Mammary epithelial cell (primary cell): Measurements from ENCODE around the gene PLEKHG4.

Experiments used
- EZH2 ChIP-seq: IDR thresholded peaks from 2 replicates; pipeline ENCODE4 v1.6.1; 2012; ENCODE audit warnings: low read length, inconsistent platforms, borderline replicate concordance
- TF ChIP-seq, protein P1 (sequence below), 2 donors: IDR thresholded peaks in 1 of 2; conservative IDR thresholded peaks in 1 of 2; 2 replicates each; pipeline ENCODE4 v1.5.1; 2011 to 2012; ENCODE audit warnings: inconsistent platforms in 2 of 2, low read length in 2 of 2, mild to moderate bottlenecking in 2 of 2, control low read depth in 1 of 2, low read depth in 1 of 2; ENCODE audit not compliant: insufficient read depth in 1 of 2; ENCODE audit errors: extremely low read depth in 1 of 2

DNA sequence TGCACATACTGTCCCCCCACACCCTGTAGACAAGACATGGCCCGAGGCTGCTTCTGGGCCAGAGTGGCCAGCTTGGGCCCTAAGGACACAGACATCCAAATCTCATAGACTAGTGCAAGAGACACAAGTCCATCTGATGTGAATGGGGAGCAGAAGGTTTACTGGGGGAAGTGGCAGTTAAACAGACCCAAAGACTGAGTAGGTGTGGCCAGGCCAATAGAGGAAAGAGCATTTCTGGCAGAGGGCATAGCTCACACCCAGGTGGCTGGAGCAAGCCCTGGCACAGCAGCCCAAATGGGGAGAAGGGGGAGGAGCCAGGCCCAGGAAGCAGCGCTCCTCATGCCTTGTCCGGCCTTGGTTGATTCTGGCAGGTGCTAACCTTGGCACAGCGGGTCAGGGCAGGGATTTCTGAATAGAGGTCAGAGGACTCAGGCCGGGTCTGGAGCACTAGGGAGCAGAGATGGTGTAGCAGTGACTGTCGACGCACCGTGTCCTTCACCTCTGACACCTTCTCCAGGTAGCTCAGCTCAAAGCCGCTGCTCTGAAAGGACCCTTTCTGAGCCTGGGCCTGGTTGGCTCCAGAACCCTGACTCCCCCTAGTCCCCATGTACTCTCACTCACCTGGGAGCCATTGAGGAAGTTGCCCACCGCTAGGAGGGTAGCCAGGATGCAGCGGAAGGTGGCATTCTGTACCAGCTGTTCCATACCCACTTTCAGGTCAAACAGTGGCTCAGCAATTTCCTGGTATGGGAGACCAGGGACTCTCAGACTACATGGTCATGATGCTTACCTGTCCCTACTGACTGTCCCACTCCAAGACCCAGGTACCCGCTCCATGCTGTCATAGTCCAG, 48.3 kb upstream of the PLEKHG4 start:
- TF ChIP-seq, protein P1, sequence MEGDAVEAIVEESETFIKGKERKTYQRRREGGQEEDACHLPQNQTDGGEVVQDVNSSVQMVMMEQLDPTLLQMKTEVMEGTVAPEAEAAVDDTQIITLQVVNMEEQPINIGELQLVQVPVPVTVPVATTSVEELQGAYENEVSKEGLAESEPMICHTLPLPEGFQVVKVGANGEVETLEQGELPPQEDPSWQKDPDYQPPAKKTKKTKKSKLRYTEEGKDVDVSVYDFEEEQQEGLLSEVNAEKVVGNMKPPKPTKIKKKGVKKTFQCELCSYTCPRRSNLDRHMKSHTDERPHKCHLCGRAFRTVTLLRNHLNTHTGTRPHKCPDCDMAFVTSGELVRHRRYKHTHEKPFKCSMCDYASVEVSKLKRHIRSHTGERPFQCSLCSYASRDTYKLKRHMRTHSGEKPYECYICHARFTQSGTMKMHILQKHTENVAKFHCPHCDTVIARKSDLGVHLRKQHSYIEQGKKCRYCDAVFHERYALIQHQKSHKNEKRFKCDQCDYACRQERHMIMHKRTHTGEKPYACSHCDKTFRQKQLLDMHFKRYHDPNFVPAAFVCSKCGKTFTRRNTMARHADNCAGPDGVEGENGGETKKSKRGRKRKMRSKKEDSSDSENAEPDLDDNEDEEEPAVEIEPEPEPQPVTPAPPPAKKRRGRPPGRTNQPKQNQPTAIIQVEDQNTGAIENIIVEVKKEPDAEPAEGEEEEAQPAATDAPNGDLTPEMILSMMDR (conservative IDR thresholded peaks at IDR 0.05 in 1 of 2, IDR thresholded peaks at IDR 0.05 in 1 of 2; ENCODE audit: extremely low read depth in 1 of 2, insufficient read depth in 1 of 2, low read depth in 1 of 2, low read length in 2 of 2) = no peak
- TF ChIP-seq EZH2 = no peak
